ENCODE data around the gene SPPL2B.
"Not testable (repeated sequence)": the region's sequence is repeated elsewhere in the genome, so short reads cannot be mapped to it uniquely, and the experiment has no call there.

SPPL2B gene

GRCh38 chr19:2328401-2329148 lies at the start of gene SPPL2B, which contains the start of gene LSM7:
Gene SPPL2B, plus strand, starts transcription at chr19:2328684. Its CDS starts 26 bp downstream, at chr19:2328710.
Gene LSM7, minus strand, starts transcription at chr19:2328586. Its CDS starts 20 bp downstream, at chr19:2328566.
- Histone ChIP-seq H3K4me3 (peak within 1 kb of the TSS; percentile 66 to 76), H3K4me1 (peaks cover 0 to 70% (median 37%) of the 10 kb centered on the region in 4 donors), H3K27me3 (no peaks in the 10 kb centered on the region), H3K27ac (peak within 1 kb of the TSS; percentile 62 to 65), H3K36me3 (peaks cover 0 to 27% (median 20%) of the 10 kb centered on the region in 3 donors), H3K9me3 (no peaks in the 10 kb centered on the region)
- intact Hi-C loops (cut with DNase I; ENCODE audit: low total_unique reads), result loop anchor here (5.0 kb wide), 1 partner anchor 166 kb away; the partner anchor contains the start of gene DOT1L
- TF ChIP-seq CTCF (IDR thresholded peaks at IDR 0.05), result no peak
- peak; percentile 88 to 95 for DNase-seq

- no peak for DNase-seq
- Histone ChIP-seq H3K36me3 (peaks cover 0 to 21% (median 20%) of the 10 kb centered on the region in 3 donors), H3K4me1 (peaks cover 0 to 23% (median 11%) of the 10 kb centered on the region in 4 donors), H3K27me3 (no peaks in the 10 kb centered on the region), H3K27ac (no peak overlapping the region), H3K4me3 (no peak overlapping the region), H3K9me3 (no peaks in the 10 kb centered on the region)
- intact Hi-C loops (cut with DNase I; ENCODE audit: low total_unique reads), result no loop called here
- TF ChIP-seq CTCF (IDR thresholded peaks at IDR 0.05), result no peak
Observed at GRCh38 chr19:2280633-2281264, 47.7 kb upstream of the SPPL2B start.

GRCh38 chr19:2281265-2282061 lies 47.0 kb upstream of the SPPL2B start:
- peak overlapping the region; percentile 8 to 14 for H3K4me3 ChIP-seq
- intact Hi-C loops (cut with DNase I; ENCODE audit: low total_unique reads), result not testable (repeated sequence)

GRCh38 chr19:2282062-2282861 lies 46.2 kb upstream of the SPPL2B start, which contains the start of gene PEAK3:
Gene PEAK3, minus strand, starts transcription at chr19:2282175. Its CDS starts 1,244 bp downstream, at chr19:2280931.
- Histone ChIP-seq H3K9me3 (no peaks in the 10 kb centered on the region), H3K27ac (no peak within 1 kb of the TSS), H3K36me3 (peaks cover 0 to 8% (median 7%) of the 10 kb centered on the region in 3 donors), H3K4me3 (peak within 1 kb of the TSS; percentile 8 to 14), H3K27me3 (no peaks in the 10 kb centered on the region), H3K4me1 (peaks cover 0 to 14% (median 7%) of the 10 kb centered on the region in 4 donors)
- DNase-seq, result peak; percentile 79 to 84
- intact Hi-C loops (cut with DNase I; ENCODE audit: low total_unique reads), result no loop called here
- TF ChIP-seq CTCF (IDR thresholded peaks at IDR 0.05), result no peak

More at GRCh38 chr19:2281265-2282061, 47.0 kb upstream of the SPPL2B start:
- H3K27me3 ChIP-seq, DNase-seq, H3K9me3 ChIP-seq, H3K27ac ChIP-seq: not testable (repeated sequence)
- peaks cover 0 to 16% (median 7%) of the 10 kb centered on the region in 4 donors for H3K4me1 ChIP-seq
- H3K36me3 ChIP-seq, result peaks cover 0 to 14% (median 14%) of the 10 kb centered on the region in 3 donors

GRCh38 chr19:2282862-2283237 lies 45.6 kb upstream of the SPPL2B start:
- Histone ChIP-seq H3K27me3 (peaks cover 0 to 2% of the 10 kb centered on the region in 2 donors), H3K36me3 (peaks cover 0 to 8% (median 5%) of the 10 kb centered on the region in 3 donors), H3K4me1 (peaks cover 0 to 14% (median 7%) of the 10 kb centered on the region in 4 donors), H3K9me3 (no peaks in the 10 kb centered on the region), H3K27ac (no peak overlapping the region), H3K4me3 (no peak overlapping the region)
- intact Hi-C loops (cut with DNase I; ENCODE audit: low total_unique reads), result no loop called here
- DNase-seq, result no peak
- no peak for TF ChIP-seq CTCF (IDR thresholded peaks at IDR 0.05)

Data from tibial artery (tissue), 4 donors.